Medulla oblongata (tissue), 1 donor: ENCODE results near the gene PIM1.
"Not testable (repeated sequence)": the region's sequence is repeated elsewhere in the genome, so short reads cannot be mapped to it uniquely, and the experiment has no call there.

Source experiments
- DNase-seq: peaks from one replicate; pipeline ENCODE4 v3.0.0-alpha.2; 2015; ENCODE audit errors: extremely low spot score

The PIM1 gene

DNA sequence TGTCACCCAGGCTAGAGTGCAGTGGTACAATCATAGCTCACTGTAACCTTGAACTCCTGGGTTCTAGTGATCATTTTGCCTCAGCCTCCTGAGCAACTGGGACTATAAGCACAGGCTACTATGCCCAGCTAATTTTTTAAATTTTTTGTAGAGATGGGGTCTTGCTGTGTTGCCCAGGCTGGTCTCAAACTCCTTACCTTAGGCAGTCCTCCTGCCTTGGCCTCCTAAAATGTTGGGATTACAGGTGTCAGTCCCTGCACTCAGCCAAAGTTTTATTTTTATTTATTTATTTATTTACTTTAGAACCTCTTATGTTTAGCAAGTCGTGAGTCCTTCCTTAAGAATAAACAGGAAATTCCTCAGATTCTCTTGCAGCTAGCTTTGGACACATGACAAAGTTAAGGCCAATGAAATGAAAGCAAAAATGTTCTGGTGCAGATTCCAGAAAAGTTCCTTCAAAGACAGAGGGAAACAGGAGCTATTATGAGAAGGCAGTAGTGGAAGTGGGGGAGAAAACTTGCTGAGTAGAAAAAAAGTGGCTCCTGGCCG is 19.1 kb downstream of the PIM1 start:
- DNase-seq, result no peak

DNA sequence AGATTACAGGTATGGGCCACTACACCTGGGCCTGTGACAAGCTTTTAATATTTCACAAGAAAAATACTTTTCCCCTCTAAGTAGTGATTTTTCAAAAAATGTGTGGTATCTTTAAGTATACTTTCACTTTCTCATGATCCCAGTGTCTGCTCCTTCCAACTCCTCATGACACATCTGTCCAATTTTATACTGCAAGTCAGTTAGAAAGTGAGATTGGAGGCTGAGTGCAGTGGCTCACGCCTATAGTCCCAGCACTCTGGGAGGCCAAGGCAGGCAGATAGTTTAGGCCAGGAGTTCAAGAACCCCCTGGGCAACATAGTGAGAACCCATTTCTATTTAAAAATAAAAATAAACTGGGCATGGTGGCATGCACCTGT is 20.2 kb downstream of the PIM1 start:
- no peak for DNase-seq

DNA sequence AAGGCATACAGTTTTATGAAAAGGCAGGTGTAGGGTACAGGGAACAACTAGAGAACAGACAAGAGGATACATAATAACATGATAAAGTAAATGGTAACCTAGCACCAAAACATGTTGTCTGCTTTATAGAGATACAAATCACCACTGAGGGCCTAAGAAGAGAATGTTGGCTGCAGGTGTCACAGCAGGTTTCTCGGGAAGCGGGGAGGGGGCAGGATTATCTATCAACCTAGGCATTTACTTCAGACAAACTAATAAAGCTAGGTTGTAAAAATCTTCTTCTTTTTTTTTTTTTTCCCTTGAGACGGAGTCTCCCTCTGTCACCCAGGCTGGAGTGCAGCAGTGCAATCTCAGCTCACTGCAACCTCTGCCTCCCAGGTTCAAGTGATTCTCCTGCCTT is 22.7 kb downstream of the PIM1 start:
- DNase-seq, result no peak

DNA sequence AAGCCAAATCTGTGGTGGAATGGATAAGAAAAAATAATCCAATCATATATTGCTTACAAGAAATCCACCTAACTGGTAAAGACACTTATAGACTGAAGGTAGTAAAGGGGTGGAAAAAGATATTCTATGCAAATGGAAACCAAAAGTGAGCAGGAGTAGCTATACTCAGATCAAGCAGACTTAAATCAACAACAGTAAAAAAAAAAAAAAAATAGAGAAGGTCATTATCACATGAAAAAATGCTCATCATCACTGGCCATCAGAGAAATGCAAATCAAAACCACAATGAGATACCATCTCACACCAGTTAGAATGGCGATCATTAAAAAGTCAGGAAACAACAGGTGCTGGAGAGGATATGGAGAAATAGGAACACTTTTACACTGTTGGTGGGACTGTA is 24.9 kb downstream of the PIM1 start:
- DNase-seq, result not testable (repeated sequence)

DNA sequence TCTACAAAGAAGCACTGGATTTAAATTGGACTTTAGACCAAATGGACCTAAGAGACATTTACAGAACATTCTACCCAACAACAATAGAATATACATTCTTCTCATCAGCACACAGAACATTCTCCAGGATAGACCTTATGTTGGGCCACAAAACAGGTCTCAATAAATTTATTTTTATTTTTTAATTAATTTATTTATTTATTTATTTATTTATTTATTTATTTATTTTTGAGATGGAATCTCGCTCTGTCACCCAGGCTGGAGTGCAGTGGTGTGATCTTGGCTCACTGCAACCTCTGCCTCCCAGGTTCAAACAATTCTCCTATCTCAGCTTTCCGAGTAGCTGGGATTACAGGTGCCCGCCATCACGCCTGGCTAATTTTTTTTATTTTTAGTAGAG is 26.5 kb downstream of the PIM1 start:
- DNase-seq, result not testable (repeated sequence)

DNA sequence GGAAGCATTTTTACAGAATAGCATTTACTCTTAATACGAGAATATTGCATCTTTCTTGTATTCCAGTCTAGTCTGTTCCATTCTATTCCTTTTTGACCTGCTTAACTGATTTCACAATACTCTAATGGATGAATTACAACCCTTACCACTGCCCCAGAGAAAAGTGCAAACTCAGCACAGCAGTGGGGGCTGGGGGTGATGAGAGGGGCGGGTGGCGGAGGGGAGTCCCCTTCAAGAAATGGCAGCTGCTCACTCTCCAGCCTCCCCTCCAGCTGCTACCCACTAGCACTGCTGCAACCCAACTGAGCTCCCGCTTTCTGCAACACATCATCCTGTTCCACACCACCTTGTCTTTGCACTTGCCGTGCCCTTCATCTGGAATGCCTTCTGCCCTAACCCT is 30.1 kb downstream of the PIM1 start:
- DNase-seq, result no peak

DNA sequence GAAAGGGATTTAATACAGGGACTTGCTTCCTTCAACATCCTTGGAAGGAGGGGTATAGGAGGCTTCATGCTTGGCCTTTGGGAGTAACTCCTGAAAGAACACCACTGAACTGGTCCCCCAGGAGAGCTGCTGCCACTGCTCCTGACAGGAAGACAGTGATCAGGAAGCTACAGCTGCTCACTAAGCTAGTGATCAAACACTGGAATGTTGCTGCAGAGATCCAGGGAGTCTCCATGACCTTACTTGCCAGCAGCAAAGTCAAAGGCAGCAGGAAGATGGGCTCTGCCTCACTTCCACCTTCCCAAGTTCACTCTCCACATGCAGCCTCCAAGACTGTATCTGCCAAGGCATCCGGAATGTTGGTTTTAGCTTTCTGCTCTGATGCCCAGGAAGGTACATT is 31.8 kb downstream of the PIM1 start:
- DNase-seq, result no peak

DNA sequence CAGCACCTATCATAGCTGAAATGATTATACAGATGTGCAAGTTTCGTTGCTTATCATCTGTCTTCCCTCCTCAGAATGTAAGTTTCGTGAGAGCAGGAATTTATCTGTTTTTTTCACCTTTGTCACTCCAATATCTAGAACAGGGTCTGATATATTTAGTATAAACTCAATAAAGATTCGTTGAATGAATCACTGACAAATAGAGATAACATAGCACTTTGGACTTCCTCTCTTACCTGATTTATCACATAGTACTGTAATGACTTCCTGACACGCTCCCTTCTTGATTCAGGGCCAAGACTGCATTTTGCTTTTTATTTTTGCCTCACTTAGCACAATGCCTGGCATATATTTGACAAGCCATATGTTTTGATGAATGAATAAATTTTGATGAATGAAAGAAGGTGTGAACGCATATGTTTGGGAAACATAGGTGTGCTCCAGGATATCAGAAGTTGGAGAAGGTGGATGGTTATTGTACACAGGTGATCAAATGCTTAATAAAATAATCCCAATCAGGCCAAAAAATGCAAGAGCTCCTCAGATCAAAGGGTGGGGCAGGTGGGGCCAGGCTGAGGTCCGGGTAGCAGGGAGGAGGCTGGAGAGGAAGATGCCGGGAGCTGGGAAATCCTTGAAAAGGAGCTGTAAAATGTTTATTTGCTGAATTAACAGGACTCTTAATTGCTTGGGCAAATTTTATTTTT is 33.0 kb downstream of the PIM1 start:
- DNase-seq, result no peak

DNA sequence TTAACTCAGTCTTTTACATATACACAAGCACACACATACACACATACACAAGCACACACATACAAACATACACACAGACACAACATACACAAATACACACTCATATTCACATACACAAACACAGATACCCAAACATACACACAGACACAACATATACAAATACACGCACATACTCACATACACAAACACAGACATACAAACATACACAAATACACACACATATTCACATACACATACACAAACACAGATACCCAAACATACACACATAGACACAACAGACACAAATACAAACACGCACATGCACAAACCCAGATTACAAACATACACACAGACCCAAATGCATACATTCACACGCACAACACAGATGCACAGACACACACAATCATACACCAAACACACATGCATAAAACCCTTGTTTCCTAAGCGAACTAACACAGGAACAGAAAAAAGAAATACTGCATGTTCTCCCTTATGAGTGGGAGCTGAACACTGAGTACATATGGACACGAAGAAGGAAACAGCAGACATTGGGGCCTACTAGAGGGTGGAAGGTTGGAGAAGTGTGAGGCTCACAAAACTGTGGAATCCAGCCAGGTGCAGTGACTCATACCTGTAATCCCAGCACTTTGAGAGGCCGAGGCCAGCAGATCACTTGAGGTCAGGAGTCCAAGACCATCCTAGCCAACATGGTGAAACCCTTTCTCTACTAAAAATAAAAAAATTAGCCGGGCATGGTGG is 34.2 kb downstream of the PIM1 start:
- DNase-seq, result no peak

DNA sequence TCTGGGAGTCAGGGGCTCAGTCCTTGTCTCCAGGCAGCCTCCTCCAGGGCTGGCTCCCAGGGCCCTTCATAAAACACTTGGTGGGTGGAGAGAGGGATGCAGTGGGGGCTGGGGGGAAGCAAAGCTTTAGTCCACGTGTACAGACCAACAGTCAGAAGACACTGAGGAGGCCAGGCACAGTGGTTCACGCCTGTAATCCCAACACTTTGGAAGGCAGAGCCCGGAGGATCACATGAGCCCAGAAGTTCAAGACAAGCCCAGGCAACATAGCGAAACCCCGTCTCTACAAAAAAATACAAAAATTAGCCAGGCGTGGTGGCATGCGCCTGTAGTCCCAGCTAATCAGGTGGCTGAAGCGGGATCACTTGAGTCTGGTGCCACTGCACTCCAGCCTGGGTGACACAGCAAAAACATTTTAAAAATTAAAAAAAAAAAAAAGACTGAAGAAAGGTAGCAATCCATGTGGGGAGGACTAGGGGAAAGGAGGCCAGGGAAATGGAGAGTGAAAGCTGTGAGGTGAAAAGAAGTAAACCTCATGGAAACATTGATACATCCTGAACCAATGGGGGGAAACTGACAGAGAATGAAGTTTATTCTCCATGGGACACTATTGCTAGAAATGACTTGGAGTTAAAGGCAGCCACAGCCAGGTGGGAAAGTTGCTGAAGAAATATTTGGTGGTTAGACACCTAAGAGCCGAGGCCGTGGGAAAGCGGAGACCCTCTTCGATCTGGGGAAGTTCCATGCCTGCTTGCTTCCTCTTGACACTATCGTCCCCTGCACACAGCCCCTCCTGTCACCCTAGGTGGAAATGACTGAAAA is 35.4 kb downstream of the PIM1 start:
- DNase-seq, result no peak

DNA sequence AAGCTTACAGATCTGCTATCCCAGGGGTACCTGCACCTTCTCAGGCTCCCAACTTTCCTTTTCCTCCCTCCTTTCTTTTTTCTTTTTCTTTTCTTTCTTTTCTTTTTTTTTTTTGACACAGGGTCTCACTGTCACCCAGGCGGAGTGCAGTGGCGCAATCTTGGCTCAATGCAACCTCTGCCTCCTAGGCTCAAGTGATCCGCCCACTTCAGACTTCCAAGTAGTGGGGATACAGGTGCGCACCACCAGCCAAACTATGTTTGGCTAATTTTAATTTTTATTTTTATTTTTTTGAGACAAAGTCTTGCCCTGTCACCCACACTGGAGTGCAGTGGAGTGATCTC is 36.0 kb downstream of the PIM1 start:
- no peak for DNase-seq

DNA sequence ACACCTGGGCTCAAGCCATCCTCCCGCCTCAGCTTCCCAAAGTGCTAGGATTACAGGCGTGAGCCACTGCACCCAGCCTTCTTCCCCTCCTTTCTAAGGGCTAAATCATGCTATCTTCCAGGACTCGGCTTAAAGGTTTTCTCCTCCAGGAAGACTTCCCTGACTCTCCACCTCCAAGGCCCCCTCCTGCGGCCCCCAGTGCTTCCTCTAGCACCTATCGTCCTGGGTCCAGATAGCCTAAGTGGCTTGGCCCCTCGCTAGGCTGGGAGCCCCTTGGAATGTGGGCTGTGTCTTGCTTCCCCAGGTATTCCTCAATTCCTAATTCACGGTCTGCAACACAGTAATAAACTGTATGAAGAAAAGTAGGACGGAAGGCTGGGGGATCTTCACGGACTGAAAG is 36.7 kb downstream of the PIM1 start:
- DNase-seq, result no peak

DNA sequence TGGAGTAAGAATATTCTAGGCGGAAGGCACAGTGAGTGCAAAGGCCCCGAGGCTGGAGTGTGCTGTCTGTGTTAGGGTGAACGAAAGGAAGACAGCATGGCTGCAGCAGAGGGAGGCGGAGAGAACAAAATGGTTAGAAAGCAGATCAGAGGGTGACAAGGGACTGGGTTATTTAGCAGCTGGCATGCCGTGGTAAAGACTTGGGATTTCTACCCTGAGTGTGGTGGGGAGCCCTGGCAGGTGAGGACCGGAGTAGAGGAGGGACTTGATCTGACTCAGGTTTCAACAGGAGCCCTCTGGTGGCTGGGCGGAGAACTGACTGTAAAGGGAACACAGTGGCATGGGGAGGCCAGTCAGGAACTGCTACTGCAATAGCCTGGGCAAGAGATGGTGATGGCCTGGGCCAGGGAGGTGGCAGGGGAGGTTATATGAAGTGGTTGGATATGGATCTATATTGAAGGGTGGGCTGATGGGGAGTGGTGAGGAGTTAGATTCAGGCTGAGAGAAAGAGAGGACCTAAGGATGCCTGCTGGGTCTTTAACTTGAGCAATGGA is 38.0 kb downstream of the PIM1 start:
- peak; percentile 77 for DNase-seq

DNA sequence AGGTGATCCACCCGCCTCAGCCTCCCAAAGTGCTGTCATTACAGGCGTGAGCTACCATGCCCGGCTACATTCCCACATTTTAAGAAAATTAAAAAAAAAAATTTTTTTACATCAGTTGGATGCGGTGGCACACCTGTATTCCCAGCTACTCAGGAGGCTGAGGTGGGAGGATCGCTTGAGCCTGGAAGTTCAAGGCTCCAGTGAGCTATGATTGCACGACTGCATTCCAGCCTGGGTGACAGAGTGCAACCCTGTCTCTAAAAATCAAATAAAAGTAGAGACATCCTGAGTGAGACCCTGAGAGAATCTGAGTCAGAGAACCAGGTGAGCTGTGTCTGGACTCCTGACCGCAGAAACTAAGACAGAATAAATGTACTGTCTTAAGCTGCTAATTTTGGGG is 38.8 kb downstream of the PIM1 start:
- DNase-seq, result no peak

DNA sequence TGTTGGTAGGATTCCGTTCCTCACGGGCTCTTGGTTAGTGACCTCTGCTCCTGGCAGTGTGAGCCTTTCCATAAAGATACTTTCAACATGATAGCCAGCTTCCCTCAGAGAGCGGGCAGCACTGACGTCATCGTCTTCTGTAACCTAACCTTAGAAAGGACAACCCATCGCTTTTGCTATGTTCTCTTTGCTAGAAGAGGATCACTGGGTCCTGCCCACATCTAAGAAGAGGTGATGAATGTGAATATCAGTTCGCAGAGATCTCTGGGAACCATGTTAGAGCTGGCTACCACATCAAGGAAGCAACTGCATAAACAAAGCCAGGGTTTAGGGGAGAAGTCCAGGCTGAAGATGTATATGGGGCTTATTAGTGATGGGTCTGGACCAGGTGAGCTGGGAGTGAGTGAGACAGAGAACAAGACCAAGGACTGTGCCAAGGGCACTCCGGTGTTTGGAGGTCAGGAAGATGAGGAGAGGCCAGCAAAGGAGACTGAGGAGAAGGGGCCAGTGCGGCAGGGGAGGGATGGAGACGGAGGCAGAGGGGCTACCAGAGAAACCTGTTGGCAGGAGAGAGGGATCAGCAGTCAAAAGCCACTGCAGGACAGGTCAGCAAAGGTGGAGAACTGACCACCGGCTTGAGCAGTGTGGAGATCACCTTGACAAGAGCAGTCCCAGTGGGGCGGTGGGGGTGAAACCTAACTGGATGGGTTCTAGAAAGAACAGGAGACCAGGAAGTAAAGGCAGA is 39.7 kb downstream of the PIM1 start:
- no peak for DNase-seq

DNA sequence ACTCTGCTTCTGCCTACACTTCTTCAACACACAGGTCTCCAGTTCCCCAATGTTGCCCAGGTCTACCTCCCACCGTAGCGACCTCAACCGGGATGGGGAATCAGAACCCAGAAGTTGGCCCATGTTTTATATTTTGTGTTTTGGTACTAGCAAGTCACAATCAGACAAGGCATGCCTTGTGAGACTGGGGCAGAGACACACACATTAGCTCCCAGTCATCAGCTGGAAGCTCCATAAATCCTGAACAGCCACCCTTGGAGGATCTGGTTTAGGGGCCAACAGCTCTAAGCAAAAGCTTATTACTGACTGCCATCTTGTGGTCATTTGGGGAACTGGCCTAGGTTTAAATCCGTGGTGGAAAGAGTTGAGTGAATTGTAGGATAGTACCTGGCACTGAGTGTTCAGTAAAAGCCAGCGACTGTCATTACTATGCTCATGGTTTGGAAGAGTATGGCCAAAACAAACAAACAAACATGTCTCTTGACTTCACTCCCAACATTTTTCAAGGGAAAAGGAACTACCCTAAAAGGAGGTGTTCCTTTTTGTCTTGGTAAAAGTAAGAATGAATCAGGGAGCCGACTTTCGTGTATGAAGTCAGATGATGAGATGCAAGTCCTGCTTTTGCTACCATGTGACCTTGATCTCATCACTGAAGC is 40.5 kb downstream of the PIM1 start:
- peak; percentile 91 for DNase-seq

DNA sequence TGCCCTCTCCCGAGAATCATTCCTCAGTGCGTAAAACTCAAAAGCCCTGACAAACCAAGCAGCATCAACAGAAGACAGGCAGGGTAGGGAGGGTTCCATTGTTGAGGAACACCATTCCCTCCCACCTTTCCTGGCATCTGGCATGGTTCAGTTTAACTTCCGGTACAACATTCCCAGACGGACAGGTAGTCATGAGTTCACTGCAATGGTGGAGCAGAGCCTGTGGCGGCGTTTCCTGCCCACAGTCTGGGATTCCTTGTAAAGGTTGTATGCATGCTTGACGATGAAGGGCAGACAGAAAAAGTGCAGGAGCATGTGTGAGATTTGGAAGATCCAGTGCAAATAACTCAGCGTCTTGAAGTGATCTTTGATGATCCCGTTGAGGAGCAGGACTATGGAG is 42.3 kb downstream of the PIM1 start:
- no peak for DNase-seq

DNA sequence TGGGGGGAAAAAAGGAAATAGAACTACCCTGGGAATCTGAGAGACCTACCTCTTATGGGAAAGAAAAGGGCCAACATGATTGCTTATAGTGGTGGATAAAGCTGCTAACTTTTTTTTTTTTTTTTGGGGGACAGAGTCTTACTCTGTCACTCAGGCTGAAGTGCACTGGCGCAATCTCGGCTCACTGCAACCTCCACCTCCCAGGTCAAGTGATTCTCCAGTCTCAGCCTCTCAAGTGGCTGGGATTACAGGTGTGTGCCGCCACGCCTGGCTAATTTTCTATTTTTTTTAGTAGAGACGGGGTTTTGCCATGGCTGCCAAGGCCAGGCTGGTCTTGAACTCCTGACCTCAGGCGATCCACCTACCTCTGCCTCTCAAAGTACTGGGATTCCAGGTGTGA is 48.1 kb downstream of the PIM1 start:
- DNase-seq, result no peak

DNA sequence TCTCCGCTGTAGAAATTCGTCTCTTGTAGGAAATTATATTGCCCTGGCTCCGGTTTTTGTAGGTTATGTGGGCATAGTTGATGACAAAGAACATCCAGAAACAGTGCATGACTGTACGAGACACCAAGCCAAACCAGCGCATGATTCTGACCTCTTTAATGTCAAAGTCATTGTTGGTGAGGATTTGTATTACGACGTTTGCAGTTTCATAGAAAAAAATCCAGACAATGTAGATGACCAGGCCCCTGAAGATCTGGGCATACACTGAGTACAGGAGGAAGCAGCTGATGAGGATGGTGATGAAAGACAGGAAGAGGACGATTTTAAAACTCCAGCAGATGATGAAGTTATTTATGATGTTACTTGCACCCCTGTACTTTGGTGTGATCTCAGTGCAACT is 48.6 kb downstream of the PIM1 start:
- no peak for DNase-seq

DNA sequence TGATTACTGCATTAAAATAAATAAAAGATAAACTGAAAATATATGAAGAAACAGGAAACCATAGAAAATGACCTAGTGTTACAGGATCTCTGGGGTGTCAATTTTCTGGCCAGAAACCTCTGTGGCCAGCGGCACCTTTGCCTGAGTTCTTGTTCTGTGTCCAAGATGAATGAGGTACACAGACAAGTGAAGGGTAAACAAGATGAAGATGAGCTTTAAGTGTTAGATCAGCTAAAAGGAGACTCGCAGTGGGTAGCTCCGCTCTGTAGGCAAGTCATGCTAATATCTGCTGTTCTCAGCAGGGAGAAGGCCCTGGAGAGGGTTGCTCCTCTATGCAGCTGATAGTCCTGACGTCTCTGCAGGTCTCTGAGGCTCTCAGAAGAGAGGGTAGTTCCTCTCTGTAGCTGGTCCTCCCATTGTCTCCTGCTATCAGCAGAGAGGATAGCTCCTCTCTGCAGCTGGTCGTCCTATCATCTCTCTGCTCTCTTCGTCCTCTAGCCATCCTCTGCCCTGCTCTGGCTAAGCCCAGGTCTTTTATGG is 51.7 kb downstream of the PIM1 start:
- DNase-seq, result no peak
